Stimulated activated CD4-positive, alpha-beta T cell treated with anti-CD3 and anti-CD28 coated beads, Interleukin-15, amount 100 ng/mL, for 1 hour (primary cell): ENCODE results near the gene MBD3L4.
"Not testable (repeated sequence)": the region's sequence is repeated elsewhere in the genome, so short reads cannot be mapped to it uniquely, and the experiment has no call there.

Experiments
- DNase-seq, 2 donors: peaks; one replicate each; pipeline ENCODE4 v3.0.0-alpha.2; 2020; ENCODE audit warnings: low read depth in 1 of 2, low spot score in 1 of 2

Gene MBD3L4

GRCh38 chr19:7040079-7040478 lies at the start of gene MBD3L4:
TSS of gene MBD3L4 (minus strand) at chr19:7040179. CDS start at chr19:7040144, 35 bp downstream.
- not testable (repeated sequence) for DNase-seq

- DNase-seq = no peak
Observed at GRCh38 chr19:7088999-7089398, 49.0 kb upstream of the MBD3L4 start.

DNA sequence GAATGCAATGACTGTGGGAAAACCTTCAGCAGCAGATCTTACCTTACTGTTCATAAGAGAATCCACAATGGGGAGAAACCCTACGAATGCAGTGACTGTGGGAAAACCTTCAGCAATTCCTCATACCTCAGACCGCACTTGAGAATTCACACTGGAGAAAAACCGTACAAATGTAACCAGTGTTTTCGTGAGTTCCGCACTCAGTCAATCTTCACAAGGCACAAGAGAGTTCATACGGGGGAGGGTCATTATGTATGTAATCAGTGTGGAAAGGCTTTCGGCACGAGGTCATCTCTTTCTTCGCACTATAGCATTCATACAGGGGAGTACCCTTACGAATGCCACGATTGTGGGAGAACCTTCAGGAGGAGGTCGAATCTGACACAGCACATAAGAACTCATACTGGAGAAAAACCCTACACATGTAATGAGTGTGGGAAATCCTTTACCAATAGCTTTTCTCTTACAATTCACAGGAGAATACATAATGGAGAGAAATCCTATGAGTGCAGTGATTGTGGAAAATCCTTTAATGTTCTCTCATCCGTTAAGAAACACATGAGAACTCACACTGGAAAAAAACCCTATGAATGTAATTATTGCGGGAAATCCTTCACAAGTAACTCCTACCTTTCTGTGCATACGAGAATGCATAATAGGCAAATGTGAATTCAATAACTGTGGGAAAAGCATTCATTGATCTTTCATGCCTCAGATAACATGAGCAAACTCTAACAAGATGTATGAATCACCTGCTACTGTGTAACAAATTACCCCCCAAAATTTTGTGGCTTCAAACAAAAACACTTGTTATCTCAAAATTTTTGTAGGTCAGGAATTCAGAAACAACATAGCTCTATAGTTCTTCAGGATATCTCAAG lies 43.3 kb upstream of the MBD3L4 start:
- no peak for DNase-seq

GRCh38 chr19:7078008-7078407 lies 38.0 kb upstream of the MBD3L4 start:
- DNase-seq = no peak

DNA sequence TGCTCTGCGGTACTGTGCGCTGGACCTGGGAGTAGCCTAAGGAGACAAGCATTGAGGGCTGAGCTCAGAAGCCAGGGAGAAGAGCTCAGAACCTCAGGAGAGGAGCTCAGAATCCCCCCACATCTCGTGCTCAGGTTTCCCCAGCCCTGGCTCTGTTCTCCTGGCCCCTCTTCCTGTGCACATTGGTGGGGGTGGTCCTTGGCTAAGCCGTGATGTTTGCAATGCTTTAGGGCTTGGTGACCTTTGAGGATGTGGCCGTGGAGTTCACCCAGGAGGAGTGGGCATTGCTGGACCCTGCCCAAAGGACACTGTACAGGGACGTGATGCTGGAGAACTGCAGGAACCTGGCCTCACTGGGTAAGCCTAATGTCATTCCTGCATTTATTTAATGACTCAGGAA lies 36.2 kb upstream of the MBD3L4 start:
- DNase-seq = no peak

DNA sequence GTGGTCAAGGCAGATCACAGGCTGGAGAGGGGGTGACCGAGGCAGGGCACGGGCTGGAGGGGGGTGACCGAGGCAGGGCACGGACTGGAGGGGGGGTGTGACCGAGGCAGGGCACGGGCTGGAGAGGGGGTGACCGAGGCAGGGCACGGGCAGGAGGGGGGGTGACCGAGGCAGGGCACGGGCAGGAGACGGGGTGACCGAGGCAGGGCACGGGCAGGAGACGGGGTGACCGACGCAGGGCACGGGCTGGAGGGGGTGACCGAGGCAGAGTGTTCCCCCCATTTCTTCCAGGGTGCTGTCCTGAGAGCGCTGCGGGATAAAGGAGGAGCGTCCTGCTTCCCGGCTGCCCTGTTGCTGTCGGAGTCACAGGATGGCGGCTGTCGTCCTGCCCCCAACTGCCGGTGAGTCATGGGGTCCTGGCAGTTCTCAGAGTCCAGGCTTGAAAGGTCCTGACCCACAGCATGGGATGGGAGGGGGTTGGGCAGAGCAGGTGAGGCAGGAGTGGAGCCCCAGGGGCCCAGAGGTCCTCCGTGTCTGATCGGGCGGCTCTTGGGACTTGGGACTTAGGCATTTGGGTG lies 34.8 kb upstream of the MBD3L4 start:
- no peak for DNase-seq

GRCh38 chr19:7072541-7072940 lies 32.6 kb upstream of the MBD3L4 start:
- no peak for DNase-seq

- no peak for DNase-seq
Observed at GRCh38 chr19:7069904-7070226, 29.9 kb upstream of the MBD3L4 start.

GRCh38 chr19:7069042-7069903 lies 29.3 kb upstream of the MBD3L4 start, which contains the start of gene ZNF557:
TSS of gene ZNF557 (plus strand) at chr19:7069703. CDS start at chr19:7075075, 5,372 bp downstream.
- DNase-seq = peak; percentile 96 to 98

DNA sequence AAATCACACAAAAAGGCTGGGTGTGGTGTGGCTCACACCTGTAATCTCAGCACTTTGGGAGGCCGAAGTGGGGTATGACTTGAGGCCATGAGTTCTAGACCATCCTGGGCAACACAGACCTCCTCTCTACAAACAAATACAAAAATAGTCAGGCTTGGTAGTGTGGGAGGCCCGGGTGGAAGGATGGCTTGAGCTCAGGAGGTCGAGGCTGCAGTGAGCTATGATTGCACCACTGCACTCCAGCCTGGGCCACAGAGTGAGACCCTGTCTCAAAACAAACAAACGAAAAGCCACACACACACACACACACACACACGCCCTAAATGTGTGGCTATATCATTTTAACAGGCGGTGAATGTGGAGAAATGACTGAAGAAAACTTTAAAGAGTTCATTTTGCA lies 28.6 kb upstream of the MBD3L4 start:
- no peak for DNase-seq

DNA sequence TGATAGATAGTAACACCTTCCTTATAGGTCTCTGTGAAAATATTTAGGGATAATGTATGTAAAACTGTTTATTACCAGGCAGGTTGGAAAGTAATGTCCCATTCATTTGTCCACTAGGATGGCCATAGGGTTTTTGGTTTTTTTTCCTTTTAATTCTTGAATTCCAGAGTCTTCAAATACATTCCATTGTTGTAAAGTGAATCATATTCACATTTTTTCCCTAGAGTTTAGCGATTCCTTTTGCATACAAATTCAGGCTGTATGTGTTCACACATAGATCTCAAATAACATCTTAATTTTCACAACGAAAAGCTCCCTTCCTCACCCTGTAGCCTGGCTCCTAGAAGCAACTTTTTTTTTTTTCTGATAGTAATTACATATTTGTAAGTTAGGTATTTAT lies 27.7 kb upstream of the MBD3L4 start:
- no peak for DNase-seq

- DNase-seq = not testable (repeated sequence)
Observed at GRCh38 chr19:7067122-7067521, 27.1 kb upstream of the MBD3L4 start.

DNA sequence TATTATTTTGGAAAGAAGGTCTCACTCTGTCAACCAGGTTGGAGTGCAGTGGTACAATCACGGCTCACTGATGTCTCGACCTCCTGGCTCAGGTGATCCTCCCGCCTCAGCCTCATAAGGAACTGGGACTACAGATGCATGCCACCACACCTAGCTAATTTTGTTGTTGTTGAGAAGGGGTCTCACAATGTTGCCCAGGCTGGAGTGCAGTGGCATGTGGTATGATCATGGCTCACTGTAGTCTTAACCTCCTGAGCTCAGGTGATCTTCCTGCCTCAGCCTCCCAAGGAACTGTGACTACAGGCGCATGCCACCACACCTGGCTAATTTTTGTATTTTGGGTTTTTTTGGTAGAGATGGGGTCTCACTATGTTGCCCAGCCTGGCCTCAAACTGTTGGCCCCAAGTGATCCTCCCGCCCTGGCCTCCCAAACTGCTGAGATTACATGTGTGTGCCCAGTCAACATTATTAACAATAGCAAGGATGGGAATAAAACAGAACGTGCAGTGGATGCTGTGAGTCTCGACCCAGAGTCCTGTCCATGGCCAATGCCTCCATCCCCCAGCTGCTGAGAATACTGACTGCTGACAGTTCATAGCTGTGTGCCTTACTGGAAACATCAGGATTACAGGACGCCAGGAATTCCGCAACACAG lies 23.9 kb upstream of the MBD3L4 start:
- no peak for DNase-seq

- DNase-seq = no peak
Observed at GRCh38 chr19:7063339-7063738, 23.4 kb upstream of the MBD3L4 start.

DNA sequence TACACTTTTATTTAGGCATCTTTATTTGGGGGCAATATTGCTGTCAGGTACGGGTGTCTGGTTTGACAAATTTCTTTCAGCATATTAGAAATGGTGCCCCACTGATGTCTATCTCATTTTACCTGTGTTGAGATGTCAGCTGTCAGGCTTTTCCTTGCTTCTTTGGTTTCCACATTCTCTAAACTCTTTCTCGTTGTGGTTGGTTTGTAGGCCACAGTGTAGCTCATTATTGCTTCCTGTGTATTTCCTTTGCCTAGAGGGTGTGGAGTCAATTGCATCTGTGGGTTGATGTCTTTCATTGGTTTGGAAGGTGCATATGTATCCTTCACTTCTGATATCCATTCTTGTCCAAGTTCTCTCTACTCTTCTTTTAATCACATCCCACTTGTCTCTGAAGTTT lies 20.0 kb upstream of the MBD3L4 start:
- DNase-seq = not testable (repeated sequence)

- DNase-seq = not testable (repeated sequence)
Observed at GRCh38 chr19:7058576-7058975, 18.6 kb upstream of the MBD3L4 start, which contains the start of gene MBD3L3. TSS of gene MBD3L3 (minus strand) at chr19:7058676. CDS start at chr19:7058605, 71 bp downstream.

DNA sequence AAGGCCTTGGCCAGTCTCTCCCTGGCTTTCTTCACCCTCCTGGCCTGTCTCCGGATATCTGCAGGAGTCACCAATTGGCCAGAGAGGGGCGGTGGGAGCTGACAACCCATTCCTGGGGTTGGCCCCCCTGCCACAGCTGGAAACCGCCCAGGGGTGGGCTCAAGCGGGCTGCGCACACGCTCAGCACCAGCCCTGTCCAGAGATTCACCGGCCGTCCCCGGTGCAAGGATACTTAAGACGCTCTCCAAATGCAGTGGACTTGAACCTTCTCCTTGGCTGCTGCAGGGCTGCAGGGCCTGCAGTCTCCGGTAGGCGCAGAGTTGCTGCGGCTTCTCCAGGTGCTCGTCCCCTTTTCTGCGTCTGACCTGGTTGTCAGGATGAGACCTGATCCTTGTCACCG lies 16.4 kb upstream of the MBD3L4 start:
- not testable (repeated sequence) for DNase-seq

GRCh38 chr19:7055679-7056078 lies 15.7 kb upstream of the MBD3L4 start:
- not testable (repeated sequence) for DNase-seq

DNA sequence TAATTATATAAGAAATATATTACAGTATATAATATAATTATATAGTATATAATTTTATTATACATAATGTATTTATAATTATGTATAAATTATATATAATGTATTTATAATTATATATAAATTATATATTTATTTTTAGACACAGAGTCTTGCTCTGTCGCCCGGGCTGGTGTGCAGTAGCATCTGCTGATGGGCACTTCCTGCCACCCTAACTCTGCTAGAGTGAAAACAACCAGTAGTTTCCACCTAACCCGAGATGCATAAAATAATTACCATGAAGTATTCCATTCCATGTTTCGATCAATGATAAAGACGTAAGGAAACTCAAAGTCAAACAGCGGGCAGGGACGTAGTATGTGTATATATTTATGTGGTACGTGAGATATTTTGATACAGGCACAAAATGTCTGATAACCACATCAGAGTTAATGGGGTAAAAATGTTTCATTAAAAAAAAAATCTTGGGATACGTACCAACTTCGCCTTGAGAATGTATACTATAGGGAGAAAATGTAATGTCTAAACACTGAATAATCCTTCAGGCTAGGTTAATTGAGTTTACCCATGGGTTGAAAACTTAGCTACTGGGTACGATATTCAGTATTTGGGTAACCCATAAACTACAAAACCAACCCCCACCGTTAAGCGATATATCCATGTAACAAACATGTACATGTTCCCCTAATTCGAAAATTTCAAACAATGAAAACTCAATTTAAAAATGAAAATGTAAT lies 14.8 kb upstream of the MBD3L4 start:
- DNase-seq = not testable (repeated sequence)

DNA sequence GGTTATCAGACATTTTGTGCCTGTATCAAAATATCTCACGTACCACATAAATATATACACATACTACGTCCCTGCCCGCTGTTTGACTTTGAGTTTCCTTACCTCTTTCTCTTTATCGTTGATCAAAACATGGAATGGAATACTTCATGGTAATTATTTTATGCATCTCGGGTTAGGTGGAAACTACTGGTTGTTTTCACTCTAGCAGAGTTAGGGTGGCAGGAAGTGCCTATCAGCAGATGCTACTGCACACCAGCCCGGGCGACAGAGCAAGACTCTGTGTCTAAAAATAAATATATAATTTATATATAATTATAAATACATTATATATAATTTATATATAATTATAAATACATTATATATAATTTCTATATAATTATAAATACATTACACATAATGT lies 12.9 kb upstream of the MBD3L4 start:
- not testable (repeated sequence) for DNase-seq
